HG02571 (cell line): ENCODE measurements around the gene THOC1.

ENCODE experiments used
- ATAC-seq: cut with Tn5 transposase; IDR thresholded peaks from one replicate; pipeline ENCODE4 v1.9.1; 2021; ENCODE audit warnings: mild to moderate bottlenecking, moderate library complexity; ENCODE audit not compliant: unreplicated experiment

THOC1 gene

GRCh38 chr18:220708-221107, 47.1 kb downstream of the THOC1 start:
- ATAC-seq = no peak

GRCh38 chr18:217532-218336, 50.1 kb downstream of the THOC1 start:
- no peak for ATAC-seq

GRCh38 chr18:215448-216010, 52.3 kb downstream of the THOC1 start:
- ATAC-seq = no peak

GRCh38 chr18:213966-214365, 53.9 kb downstream of the THOC1 start:
- ATAC-seq = no peak

DNA sequence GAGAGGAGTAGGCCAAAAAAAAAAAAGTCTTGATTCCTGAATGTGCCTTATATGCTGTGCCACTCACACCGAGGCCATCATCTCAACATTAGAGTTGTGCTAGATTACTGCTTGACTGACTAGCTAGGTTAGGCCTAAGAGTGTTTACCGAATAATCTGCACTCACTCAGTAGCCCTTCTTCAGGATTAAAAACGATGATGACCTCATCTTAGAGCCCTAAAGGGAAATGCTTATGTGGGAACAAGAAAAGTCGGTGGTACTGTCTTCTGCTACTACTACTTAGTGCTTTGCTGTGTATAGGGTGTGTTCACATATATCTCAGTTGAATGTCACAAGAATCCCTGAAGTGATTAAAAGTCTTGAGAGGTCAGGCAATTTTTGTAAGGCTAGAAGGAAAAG, 54.3 kb downstream of the THOC1 start:
- no peak for ATAC-seq

DNA sequence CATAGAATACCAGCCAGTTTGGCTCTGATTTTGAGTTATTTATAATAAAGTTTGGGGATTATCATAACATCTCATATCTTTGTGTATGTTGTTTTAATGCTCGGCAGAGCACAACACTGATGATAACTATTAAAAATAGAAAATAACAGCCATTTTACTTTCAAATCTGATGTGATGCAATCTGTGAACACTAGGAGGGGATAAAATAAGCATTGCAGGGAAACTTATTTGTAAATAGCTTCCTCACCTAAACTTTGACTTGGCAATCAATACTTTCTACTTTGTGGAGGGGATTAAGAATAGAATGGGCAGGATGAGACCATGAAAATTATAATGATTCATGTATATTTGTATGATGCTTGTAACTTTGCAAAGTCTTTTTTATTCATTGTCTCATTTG, 55.1 kb downstream of the THOC1 start:
- ATAC-seq = no peak

- ATAC-seq = no peak
Measured at GRCh38 chr18:211582-211981, 56.3 kb downstream of the THOC1 start.

DNA sequence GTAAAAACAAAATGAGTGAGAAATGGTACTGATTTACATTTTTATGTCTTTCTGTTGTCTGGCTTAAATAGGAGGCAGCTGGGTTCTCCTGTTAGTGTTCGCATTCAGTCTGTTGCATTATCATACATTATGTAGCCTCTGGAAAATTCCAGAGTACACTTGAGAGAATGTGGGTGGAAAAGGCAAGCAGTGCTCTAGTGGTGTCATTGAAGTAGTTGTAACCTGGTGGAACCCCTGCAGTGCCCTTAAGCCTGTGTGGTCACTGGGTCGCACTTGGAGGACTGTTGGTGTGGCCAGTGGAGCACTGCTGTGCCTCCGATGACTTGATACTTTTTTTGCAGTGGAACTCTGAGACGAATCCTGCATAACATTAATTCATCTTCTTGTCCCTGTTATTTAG, 57.1 kb downstream of the THOC1 start:
- no peak for ATAC-seq

DNA sequence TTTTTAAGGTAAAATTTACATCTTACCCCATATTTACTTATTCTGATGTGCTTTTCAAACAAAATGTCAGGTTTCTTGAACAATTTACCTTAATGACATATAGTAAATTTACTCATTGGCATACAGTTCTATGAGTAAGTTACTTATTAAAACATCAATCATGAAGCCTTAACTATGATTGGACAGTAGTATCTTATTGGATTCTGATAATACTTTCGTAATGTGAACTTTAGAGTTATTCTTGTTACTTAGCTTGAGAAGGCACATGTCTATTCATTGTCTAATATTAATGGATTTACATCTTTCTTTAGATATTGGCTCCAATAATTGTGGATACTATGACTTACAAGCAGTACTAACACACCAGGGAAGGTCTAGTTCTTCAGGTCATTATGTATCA, 57.8 kb downstream of the THOC1 start:
- no peak for ATAC-seq

- ATAC-seq = no peak
Measured at GRCh38 chr18:199768-200167, 68.1 kb downstream of the THOC1 start.

DNA sequence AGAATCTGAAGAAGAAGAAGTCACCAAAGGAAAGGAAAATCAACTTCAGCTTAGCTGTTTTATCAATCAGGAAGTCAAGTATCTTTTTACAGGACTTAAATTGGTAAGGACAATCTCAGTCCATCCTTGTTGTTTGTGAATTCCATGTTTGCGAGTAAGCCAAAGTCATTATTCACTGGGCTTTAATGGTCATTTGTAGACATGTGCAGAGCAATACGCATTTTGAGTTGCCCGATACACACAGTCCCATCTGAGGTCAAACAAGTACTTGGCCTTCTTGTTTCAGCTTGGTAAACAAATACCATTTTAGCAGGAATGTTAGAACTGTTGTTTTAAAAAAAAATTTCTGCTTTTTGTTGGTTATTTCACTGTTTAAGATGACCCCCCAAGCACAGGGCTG, 68.6 kb downstream of the THOC1 start:
- ATAC-seq = no peak

DNA sequence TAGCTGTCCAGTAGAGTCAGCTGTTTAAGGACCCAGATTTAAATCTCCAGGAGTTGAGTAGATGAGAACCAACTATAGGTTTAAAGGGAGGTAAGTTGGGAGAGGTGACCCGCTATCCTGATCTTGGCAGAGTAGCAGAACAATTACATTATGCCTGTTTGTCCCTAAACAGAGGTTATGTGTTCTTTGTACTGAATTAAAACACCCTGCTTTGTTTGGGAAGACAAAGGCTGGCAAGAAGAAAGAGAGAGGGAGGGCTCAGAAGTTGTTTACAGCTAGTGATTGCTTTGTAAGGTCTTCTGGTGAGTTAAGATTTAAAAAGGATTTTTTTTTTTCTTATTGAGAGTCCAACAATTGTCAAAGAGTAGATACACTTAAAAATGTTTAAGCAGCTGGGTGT, 72.2 kb downstream of the THOC1 start:
- no peak for ATAC-seq

DNA sequence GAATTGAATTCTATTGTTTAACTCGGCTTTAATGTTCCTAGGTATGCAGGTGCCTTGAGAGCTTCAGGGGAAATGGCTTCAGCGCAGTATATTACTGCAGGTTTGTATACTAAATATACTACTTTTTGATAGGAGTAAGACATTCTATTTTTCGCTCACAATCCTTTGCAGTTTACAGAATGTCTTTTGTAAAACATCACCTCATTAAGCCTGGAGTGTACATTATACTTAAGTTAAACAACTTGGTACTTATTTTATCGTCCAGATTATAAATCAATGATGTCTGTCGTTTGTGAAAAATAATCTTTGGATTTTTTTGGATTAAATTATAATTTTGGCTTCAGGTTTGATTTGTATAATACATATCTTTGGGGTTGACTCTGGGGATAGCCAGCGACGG, 75.0 kb downstream of the THOC1 start:
- no peak for ATAC-seq

GRCh38 chr18:191725-192124, 76.1 kb downstream of the THOC1 start:
- no peak for ATAC-seq

- no peak for ATAC-seq
Measured at GRCh38 chr18:189254-189653, 78.6 kb downstream of the THOC1 start.

- no peak for ATAC-seq
Measured at GRCh38 chr18:183769-184168, 84.1 kb downstream of the THOC1 start.

- no peak for ATAC-seq
Measured at GRCh38 chr18:181711-182110, 86.1 kb downstream of the THOC1 start.

DNA sequence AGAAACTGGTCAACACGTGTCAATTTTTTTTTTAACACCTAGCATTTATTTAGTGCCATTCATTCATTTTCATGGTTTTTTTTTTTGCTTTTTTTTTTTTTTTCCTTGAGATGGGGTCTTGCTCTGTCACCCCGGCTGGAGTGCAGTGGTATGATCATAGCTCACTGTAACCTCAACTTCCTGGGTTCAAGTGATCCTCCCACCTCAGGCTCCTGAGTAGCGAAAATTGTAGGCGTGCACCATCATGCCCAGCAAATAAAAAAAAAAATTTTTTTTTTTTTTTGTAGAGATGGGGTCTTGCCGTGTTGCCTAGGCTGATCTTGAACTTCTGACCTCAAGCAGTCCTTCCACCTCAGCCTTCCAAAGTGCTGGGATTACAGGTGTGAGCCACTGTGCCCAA, 88.3 kb downstream of the THOC1 start:
- no peak for ATAC-seq

DNA sequence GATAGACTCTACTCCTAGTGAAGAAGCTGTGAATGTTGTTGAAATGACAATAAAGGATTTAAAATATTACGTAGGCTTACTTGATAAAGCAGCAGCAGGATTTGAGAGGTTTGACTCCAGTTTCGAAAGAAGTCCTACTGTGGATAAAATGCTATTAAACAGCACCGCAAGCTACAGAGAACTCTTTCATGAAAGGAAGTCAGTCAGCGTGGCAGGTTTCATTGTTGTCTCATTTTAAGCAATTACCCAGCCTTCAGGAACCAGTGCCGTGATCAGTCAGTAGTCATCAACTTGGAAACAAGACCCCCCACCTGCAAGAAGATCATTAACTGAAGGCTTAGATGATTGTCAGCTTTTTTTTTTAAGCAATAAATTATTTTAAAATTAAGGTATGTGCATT, 95.5 kb downstream of the THOC1 start:
- ATAC-seq = no peak
